ENCODE measurements around the gene TSPO2.
A peak's percentile ranks its signal among the peaks of the same experiment; 100 is the strongest.

TSPO2 gene

DNA sequence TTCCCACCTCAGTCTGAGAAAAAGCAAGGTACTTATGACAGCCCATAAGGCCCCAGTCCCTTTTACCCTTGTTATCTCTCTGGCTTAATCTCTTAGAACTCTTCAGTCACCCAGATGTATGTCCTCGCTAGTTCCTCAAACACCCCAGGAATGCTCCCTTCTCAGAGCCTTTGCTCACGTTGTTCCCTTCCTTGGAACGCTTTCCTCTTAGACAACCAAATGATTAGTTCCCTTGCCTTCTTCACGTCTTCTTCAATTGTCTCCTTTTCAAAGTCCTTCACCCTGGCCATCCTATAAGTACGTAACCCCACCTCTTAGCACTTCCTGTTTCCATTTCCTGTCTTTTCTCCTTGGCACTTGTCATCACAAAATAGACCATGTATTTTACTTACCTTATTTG is 9.6 kb downstream of the TSPO2 start:
- no peak for DNase-seq (ENCODE audit: low read depth)

DNA sequence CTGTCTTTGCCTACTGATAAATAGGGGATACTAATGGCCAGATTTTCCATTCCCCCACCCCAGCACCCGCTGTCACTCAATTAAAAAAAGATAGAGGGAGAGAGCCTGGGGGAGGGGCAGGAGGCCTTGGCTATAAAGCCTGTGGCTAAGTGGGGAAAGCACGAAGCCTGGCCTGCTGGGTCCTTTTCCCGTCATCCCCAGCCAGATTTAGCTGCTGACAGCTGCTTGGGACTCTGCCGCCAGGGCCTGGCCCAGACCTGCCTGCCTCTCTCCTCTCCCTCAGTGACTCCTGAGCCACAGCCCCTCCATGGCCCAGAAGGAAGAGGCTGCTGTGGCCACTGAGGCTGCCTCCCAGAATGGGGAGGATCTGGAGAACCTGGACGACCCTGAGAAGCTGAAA is 10.8 kb downstream of the TSPO2 start, which contains the start of gene APOBEC2:
APOBEC2 (plus strand) TSS at position 162 of the 400 bp plus-strand sequence; CDS start at position 308, 146 bp downstream.
- DNase-seq (ENCODE audit: low read depth), result no peak

DNA sequence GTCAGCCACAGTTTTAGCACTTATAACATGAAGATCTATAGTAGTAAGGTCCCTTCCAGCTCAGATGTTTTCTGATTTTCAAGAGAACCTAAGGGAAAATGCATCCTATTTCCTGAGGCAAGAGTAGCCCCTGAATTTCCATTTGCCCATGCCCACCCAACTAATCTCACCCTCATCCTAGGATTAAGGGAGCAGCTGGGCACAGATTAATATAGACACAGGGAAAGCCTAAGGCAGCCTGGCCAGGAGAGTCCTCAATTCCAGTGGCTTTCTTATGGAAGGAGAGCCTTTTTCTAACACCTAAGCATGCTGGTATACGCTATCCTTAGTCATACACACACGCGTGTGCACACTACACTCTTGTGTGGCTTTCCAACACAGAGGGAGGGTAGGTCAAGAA is 12.2 kb downstream of the TSPO2 start:
- no peak for DNase-seq (ENCODE audit: low read depth)

DNA sequence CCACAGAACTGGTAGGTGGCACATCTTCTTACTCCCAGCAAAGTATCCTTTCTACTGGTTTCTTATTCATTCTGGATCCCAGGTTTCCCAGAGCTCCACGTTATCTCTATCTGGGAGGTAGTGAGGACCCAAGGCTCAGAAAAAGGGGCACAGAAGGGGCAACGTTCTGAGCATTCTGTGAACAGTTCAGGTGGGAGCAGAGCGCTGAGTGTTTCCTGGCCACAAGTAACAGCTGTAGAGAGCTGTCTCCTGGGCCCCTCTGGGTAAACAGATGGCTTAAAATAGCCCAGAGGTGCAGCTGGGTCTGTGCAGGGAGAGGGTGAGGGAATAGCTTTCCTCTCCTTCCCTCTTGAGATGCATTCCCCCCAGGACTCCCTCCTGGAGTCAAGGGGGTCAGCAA is 12.9 kb downstream of the TSPO2 start:
- no peak for DNase-seq (ENCODE audit: low read depth)

DNA sequence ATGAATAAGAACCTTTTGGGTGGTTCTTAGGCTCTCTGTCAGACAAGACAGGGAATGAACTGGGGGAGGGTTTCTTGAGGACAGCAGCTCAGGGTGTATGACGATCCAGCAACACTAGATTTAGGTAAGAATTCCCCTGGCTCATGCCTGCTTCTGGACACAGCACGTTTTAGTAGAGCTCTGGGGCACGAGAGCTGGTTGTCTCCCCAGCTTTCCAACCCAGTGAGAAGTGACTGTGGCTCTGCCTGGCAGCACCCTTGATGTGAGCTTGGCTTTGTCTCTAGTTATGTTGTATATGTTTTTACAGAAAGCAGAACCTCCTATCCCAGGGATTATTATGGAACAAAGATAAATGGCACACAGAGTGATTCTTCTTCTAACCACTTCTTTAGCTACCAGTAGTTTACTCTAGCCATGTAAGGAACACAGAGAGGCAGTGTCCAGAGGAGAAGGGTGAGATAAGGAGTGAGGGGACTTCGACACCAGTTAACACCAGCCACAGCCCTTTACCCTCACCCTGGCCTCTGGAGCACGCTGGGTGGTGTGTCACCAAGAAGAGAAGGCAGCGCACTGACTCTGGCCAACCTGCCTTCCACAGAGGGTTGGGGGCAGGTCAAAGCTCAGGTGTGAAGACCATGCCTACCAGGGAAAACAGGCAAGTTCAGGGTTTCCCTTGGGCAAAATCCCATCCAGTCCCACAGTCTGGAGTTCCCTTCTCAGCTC is 14.7 kb downstream of the TSPO2 start:
- DNase-seq (ENCODE audit: low read depth), result no peak

DNA sequence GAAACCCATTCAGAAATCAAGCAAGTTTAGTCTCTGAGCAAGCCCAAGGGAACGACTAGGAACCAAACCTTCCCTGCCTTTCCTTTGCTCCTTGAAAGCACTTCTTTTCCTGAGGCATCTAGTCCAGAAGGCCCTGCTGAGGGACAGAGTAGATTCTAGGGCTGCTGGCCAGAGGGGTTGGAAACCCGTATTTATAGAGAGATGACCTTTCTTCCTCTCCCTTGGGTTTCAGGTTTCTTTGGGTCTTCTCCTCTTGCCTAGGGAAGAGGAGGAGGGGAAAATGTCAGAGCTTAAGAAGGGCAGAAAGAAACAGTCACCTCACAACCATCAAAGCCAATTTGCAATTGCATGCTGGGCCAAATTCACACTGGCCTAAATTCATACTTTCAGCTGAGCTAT is 16.5 kb downstream of the TSPO2 start:
- no peak for DNase-seq (ENCODE audit: low read depth)

DNA sequence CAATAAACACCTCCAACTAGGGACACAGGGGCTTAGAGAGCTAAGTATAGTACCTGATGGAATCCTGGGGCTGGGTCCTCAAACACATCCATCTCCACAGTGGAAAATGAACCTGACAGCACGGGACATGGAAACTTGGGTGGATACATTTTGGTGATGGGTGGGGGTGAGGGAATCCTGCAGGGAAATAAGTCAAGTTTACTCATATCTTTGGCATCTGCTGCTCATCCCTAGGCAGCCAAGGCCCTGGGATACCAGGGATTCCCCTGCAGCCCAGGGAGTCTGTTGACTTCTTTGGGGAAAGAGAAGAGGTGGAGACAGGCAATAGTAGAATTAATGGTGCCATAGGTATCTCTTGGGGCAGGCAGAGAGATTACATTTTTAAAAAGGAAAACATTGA is 17.3 kb downstream of the TSPO2 start:
- no peak for DNase-seq (ENCODE audit: low read depth)

DNA sequence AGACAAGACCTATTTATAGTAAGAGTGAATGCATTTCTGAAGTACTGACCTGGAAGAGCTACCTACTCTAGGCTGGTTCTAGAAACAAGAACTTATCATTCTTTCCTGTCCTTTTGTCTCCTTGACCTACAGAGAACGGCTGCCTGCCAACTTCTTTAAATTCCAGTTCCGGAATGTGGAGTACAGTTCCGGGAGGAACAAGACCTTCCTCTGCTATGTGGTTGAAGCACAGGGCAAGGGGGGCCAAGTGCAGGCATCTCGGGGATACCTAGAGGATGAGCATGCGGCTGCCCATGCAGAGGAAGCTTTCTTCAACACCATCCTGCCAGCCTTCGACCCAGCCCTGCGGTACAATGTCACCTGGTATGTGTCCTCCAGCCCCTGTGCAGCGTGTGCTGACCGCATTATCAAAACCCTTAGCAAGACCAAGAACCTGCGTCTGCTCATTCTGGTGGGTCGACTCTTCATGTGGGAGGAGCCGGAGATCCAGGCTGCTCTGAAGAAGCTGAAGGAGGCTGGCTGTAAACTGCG is 19.0 kb downstream of the TSPO2 start:
- DNase-seq (ENCODE audit: low read depth), result no peak

DNA sequence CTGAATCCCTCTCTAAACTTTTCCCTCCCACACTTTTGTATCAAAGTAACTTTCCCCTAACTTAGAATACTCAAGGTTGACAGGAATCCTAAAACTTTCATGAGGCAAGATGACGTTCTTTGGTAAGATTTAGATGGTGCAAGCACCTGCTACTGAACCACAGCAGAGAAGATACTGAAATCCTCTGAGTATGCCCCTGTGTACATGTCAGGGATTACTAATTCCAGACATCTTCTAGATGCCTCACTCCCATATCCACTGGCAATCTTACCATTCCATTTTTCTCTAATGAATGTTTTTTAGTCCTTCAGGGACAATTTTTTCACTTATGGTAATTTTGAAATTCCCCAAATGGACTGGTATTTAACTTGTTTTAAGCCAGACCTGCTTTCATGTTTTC is 19.8 kb downstream of the TSPO2 start:
- no peak for DNase-seq (ENCODE audit: low read depth)

DNA sequence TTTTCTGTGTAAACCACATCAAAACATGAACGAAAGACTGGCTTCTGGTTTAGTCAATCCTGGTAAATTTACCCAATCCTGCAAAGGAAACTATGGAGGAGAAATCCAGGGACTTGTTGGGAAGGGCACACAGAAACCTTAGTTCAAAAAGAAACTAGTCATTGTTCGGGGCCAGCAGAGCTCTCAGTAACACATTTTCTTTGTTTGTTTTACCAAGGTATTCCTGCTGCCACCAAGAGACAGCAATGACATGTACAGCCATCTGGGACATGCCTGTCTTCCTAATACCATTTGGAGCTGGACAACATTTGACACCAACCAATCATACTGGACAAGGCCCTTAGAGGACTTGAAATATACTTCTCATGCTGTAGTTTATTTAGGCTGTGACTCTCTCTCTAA is 21.6 kb downstream of the TSPO2 start:
- DNase-seq (ENCODE audit: low read depth), result no peak

DNA sequence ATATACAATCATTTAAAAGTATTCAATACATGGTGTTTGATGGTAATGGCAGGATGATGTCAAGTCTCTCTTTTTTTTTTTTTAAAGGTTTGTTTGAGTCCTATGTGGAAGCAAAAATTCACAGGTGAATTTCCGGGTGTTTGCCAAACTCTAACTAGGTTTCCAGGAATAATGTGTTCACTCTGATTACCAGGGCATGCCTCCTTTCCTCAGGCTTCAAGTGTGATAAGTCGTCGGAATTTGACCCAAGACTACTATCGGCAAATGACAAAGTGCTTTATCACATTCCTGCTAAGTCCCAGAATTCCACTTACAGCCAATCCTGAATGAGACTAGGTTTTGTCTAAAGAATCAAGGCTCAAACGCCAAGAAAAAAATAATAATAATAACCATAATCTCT is 22.6 kb downstream of the TSPO2 start:
- no peak for DNase-seq (ENCODE audit: low read depth)

DNA sequence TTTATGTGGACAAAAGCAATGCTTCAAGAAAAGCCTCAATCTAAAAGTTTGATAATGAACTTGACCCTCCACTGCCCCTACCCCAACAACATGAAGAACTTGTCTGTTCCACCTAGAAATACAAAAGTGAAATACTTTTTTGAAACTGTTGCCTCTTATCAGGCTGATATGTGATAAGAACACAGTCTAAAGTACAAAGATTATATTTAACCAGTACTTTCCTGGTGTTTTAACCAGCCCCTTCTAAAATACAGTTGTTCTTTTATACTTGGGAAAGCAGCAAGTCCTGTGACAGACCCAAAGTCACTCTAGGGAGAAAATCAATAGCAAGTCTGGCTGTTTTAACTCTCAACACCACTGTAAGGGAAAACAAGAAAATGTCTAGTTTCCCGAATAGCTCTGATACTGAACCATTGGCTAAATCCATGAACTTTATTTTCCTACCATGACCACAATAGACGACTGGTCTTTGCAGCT is 23.3 kb downstream of the TSPO2 start:
- no peak for DNase-seq (ENCODE audit: low read depth)

DNA sequence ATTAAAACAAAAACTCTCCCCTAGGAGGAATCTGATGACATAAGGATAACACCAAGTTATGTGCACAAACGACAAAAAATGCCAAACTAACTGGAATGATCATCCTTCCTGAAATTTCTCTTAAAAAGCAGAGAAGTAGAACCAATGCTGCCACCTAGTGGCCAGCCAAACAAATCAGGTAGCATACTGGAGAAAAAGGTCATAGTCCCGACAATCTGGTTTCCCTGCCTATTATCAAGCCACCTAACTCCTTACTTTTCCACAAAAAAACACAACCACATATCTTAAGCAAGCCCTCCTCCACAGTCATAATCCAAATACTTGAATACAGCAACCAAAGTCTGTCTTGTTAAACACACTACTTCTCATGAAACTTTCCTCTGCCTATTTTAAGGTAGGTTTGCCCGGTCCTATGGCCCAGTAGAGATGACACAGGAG is 24.6 kb downstream of the TSPO2 start:
- peak; percentile 55 for DNase-seq (ENCODE audit: low read depth)

DNA sequence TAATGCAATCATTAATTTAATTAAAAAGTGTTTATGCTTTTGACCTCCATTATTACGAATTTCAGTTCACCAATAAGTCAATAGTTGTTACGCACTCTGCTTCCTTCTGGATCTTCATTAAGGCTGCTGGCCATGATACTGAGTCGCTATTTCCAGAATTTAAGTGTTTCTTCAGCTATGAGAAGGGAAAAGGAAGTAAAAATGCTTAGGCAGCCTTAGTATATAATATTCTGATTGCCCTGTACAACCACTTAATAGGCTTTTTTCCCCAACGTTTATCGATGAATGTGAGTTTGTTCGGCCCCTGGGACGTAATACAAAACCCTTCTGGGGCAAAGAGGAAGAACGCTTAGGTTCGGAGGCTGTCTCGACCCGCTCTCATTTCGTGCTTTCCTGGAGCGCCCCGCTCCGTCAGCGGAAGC is 29.2 kb downstream of the TSPO2 start:
- no peak for DNase-seq (ENCODE audit: low read depth)

DNA sequence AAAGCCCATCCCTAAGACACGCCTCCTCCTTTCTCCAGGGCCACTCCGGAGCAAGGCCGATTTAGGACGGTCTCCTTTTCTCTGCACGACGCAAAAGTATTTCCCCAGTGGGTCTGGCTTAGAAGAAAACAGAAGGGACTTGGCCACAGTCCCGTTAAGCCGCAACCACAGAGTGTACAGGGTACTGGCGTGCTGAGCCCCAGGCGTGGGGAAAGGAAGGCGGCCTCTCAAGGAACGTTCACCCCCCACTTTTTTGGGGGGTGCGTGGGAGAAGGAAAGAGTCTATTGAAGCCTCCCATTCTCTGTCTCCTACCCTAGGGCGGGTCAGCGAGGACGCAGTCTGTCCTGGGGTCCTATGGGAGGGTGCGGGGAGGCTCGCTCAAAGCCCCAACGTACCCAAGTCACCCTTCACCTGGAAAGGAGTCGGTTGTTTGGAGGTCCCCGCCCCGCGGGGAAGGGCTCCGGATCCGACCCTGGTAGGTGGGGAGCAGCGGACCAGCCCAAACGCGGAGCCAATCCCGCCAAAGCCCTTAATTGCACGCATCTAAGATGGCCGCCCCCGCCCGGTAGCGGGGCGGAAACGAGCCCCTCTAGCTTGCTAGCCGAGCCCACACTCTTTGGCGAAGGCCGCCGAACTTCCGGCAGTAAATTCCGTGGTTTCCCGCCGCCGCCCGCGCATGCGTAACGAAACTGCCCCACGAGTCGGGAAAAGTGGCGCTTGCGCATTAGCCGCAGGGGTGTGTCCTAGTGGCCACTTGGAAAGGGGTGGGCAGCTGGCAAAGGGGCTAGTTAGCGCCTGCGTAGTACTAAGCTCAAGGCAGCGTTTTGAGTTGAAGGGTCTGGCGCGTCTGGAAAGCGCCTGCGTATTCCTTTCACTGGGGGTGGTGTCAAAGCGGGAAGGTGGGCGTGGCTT is 29.9 kb downstream of the TSPO2 start, which contains the start of gene OARD1:
OARD1 (minus strand) TSS at position 434 of the 913 bp plus-strand sequence. CDS start 722 bp downstream, outside the sequence.
- DNase-seq (ENCODE audit: low read depth), result peak; percentile 99

DNA sequence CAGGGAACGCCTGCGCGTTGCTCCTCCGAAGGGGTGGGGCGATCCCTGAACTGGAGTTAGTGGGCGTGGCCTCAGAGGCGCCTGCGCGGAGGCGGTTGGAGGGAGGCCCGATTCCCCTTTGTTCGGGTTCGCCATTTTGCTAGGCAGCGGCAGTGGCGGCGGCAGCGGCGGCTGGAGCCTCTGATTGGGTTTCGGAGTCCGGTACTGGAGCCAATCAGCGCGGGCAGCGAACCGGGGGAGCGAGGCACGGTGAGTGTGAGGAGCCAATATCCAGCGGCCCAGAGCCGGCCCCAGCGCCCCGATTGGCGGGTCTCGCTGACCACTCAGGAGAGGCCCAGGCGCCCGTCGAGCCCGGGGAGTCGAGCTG is 30.6 kb downstream of the TSPO2 start, which contains the start of gene NFYA:
NFYA (plus strand) TSS at position 139 of the 367 bp plus-strand sequence. CDS start 6,116 bp downstream, outside the sequence.
- DNase-seq (ENCODE audit: low read depth), result no peak

DNA sequence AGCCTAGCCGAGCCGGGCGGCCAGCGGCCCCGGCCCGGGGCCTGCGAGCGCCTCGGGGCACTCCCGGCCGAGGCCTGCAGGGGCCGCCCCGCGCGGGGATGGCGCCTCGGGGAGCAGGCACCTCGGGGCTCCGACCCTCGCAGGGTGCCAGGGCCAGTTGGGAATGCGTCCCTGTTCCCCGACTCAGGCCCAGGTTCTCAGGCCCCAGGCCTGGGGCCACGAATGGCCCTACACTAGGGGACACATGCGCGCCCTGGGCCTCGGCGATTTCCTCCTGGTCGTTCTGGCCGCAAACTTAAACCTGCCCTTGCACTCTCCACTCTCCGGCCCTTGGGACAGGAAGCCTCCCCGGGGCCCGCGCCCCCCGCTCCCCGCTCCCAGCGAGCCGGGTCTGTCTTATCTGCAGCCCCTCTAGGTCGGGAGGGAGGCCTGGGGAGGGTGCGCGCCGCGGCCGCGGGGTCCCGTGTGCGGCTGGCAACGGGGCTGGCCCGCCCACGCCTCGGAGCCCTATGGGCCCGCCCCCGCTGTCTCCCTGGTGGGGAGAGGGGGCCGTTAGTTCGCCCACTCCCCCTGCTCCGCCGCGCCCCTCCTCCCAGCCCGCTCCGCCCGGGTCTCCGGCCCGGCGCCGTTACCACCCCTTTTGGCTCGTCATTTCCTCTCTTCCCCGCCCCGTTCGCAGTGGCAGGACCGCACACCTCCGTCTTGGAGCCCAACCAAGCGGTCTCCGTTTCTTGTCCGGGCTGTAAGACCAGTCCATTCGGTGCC is 31.1 kb downstream of the TSPO2 start:
- no peak for DNase-seq (ENCODE audit: low read depth)

DNA sequence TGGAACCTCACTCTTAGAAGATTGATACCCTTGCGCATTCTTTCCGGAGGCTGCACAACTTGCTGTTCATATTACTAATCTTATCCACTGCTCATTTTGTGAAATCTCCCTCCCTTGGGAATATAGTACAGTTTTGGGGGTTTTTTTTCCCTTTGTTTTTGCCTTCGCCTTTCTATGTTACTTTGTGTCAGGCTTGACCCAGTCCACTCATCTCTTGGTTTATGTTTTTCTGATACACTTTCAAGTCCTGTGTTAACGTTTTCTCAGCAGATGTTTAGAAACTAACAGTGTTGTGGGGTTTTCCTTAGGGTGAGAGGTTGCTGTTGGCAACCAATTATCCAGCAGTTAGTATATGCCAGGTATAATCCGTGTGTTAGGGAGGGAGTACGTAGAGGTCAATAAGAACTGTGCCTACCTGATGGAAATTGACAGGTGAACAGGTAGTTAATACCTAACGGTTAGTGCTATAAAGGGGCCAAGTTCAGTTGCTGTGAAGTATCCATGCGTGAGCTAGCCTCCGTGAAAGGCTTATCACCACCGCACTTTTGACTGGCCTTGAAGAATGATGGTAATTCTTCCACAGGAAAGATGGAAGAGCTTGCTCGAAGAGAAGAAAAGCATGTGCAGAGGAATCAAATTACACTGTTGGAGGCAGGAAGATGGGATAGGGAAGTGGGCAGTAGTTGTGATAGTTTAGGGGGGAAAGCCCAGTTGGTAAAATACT is 31.9 kb downstream of the TSPO2 start:
- no peak for DNase-seq (ENCODE audit: low read depth)

DNA sequence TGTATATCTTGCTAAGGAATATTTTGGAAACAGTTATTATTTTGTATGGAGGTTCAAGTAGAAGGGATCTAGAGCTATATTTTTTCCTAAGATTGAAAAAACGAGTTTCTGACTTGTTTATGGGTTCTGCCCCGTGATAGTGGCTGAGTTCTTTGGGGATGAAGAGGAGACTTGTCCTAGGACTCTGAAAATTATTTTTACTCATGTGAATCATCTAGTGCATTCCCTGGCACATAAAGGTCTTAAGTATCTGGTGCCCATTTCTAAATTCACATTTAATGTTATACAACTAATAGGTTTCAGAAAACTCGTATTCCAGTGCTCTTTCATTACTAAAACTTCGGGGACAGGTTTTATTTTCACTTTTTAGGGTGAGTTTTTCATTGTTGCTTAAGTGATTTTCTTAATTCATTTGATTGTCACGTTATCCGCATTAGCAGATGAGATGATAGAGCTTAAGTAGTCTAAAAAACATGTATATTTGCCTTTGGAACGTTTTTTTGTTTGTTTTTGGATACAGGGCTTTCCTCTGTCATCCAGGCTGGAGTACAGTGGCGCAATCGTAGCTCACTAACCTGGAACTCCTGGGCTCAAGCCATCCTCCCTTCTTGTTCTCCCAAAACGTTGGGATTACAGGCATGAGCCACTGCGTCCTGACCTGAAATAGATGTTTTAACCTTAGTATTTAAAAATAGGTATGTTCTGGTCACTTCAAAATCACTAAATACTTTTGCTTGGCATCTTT is 32.6 kb downstream of the TSPO2 start:
- no peak for DNase-seq (ENCODE audit: low read depth)
